ENCODE results near the gene TMEM95. TPM values are rescaled to one million over a fixed set of nuclear protein-coding genes. Genes with fewer than 3 reads are reported as not detected.

TMEM95 gene, protein sequence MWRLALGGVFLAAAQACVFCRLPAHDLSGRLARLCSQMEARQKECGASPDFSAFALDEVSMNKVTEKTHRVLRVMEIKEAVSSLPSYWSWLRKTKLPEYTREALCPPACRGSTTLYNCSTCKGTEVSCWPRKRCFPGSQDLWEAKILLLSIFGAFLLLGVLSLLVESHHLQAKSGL
- not detected in 3 replicates for total RNA-seq
- long read RNA-seq: 0 reads

DNA sequence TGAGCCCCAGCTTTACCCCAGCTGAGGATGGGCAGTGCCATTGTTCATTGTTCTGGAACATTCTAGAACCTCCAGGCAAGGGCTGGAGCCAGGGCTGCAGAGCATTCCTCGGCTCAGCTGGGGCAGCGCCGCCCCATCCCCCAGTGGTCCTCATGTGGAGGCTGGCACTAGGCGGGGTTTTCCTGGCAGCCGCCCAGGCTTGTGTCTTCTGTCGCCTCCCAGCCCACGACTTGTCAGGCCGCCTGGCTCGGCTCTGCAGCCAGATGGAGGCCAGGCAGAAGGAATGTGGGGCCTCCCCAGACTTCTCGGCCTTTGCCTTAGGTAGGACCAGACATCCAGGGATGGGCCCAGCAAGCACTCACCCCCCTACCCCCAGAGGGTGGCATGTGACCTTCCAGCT lies at the start of gene TMEM95:
TMEM95 (plus strand) TSS at position 104 of the 400 bp plus-strand sequence; CDS start at position 153, 49 bp downstream.
- peak within 1 kb of the TSS; percentile 77 for H3K27ac Mint-ChIP-seq (ENCODE audit: unreplicated experiment)
- no peak for DNase-seq (ENCODE audit: low spot score)
- peak within 1 kb of the TSS; percentile 87 for H3K4me3 Mint-ChIP-seq (ENCODE audit: unreplicated experiment)
- TF ChIP-seq, protein P1, sequence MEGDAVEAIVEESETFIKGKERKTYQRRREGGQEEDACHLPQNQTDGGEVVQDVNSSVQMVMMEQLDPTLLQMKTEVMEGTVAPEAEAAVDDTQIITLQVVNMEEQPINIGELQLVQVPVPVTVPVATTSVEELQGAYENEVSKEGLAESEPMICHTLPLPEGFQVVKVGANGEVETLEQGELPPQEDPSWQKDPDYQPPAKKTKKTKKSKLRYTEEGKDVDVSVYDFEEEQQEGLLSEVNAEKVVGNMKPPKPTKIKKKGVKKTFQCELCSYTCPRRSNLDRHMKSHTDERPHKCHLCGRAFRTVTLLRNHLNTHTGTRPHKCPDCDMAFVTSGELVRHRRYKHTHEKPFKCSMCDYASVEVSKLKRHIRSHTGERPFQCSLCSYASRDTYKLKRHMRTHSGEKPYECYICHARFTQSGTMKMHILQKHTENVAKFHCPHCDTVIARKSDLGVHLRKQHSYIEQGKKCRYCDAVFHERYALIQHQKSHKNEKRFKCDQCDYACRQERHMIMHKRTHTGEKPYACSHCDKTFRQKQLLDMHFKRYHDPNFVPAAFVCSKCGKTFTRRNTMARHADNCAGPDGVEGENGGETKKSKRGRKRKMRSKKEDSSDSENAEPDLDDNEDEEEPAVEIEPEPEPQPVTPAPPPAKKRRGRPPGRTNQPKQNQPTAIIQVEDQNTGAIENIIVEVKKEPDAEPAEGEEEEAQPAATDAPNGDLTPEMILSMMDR (IDR thresholded peaks at IDR 0.05): no peak
- no peaks in the 10 kb centered on the region for H3K36me3 Mint-ChIP-seq (ENCODE audit: low read depth)
- H3K4me1 Mint-ChIP-seq (ENCODE audit: low read depth): peaks cover 32% of the 10 kb centered on the region
- H3K9me3 Mint-ChIP-seq (ENCODE audit: low read depth): no peaks in the 10 kb centered on the region
- no peaks in the 10 kb centered on the region for H3K27me3 Mint-ChIP-seq (ENCODE audit: low read depth)

DNA sequence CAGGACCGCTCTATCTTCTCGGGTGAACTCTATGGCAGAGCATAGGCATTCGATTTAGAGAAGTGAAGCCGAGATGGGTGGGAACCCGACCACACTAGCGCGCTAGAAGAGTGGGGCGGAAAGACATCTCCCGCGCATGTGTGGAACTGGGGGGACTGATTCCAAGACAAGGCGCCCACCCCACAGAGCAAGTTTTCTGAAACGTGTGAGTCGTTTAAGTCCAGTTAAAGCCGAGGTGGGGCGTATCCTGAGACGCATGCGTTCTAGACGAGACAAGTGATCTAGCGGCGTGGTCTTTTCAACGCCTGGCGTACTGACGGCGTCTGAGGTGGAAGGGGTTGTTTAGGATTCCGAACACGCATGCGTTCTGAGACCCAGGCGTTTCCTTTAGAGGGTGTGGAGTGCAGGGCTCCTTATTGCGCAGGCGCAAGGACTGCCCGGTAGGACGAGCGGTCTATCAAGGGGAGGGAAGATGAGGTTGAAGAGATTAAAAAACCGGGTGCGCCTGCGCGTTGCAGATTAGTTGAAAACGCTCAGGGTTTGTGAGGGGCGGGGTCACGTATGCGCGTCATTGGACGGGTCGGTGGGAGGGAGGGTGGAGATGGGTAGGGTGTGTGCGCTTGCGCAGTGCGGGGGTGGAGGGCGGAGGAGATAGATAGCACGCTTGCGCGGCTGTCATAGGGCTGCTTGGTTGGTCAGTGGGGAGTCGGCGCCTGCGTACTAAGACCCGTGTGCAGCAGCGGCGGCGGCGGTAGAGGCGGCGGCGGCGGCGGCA lies 47.9 kb upstream of the TMEM95 start, which contains the start of gene EIF5A:
EIF5A (plus strand) TSS at position 718 of the 775 bp plus-strand sequence. CDS start 2,008 bp downstream, outside the sequence.
- peak within 1 kb of the TSS; percentile 85 for H3K4me3 Mint-ChIP-seq (ENCODE audit: unreplicated experiment)
- no peaks in the 10 kb centered on the region for H3K27me3 Mint-ChIP-seq (ENCODE audit: low read depth)
- peak; percentile 100 for DNase-seq (ENCODE audit: low spot score)
- peaks cover 27% of the 10 kb centered on the region for H3K4me1 Mint-ChIP-seq (ENCODE audit: low read depth)
- TF ChIP-seq, protein P1 (IDR thresholded peaks at IDR 0.05): no peak
- peaks cover 24% of the 10 kb centered on the region for H3K36me3 Mint-ChIP-seq (ENCODE audit: low read depth)
- H3K27ac Mint-ChIP-seq (ENCODE audit: unreplicated experiment): peak within 1 kb of the TSS; percentile 95
- H3K9me3 Mint-ChIP-seq (ENCODE audit: low read depth): no peaks in the 10 kb centered on the region

DNA sequence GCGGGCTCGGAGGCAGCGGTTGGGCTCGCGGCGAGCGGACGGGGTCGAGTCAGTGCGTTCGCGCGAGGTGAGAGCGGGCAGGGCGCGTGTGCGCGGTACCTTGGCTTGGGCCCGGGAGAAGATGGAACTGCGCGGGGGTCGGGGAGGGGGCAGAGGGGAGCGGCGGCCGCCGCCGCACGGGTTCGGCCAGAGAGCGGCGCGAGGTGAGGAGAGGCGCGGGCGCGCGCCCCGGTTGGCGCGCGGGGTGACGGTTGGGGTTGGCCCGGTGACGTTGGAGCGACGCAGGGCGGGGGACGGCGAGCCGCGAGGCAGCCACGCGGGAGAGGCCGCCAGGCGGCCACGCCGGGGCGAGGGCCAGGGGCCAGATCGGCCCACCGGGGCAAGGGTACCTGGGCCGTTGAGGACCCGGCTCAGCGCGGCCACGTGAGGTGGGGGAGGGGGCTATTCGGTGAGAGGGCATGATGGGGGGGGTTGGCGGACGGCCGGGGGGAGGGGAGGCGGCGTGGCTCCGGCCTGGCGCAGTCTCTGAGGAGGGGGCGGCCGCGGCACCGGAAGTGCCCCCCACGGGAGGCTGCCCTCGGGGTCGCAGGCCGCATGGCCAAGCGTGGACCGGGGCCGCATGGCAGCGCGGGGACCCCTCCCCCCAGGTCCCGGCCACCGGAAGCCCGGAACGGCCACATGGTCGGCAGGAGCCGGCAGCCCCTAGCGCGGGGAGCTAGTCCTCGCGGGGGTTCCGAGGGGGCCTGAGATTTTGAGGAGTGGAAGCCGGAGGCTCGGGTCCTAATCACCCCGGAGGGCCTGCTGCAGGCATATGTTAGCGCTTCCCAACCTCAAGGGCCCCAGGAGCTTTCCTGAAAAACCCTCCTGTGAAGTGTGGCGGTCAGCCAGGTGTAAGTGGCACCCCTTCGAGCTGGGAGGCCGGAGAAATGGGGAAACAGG lies 47.0 kb upstream of the TMEM95 start:
- TF ChIP-seq, protein P1 (IDR thresholded peaks at IDR 0.05): peak; percentile 36
- Mint-ChIP-seq H3K36me3 (ENCODE audit: low read depth) (peaks cover 30% of the 10 kb centered on the region), H3K9me3 (ENCODE audit: low read depth) (no peaks in the 10 kb centered on the region), H3K4me3 (ENCODE audit: unreplicated experiment) (peak overlapping the region; percentile 85), H3K27ac (ENCODE audit: unreplicated experiment) (peak overlapping the region; percentile 95), H3K4me1 (ENCODE audit: low read depth) (peaks cover 34% of the 10 kb centered on the region), H3K27me3 (ENCODE audit: low read depth) (no peaks in the 10 kb centered on the region)
- DNase-seq (ENCODE audit: low spot score): no peak

DNA sequence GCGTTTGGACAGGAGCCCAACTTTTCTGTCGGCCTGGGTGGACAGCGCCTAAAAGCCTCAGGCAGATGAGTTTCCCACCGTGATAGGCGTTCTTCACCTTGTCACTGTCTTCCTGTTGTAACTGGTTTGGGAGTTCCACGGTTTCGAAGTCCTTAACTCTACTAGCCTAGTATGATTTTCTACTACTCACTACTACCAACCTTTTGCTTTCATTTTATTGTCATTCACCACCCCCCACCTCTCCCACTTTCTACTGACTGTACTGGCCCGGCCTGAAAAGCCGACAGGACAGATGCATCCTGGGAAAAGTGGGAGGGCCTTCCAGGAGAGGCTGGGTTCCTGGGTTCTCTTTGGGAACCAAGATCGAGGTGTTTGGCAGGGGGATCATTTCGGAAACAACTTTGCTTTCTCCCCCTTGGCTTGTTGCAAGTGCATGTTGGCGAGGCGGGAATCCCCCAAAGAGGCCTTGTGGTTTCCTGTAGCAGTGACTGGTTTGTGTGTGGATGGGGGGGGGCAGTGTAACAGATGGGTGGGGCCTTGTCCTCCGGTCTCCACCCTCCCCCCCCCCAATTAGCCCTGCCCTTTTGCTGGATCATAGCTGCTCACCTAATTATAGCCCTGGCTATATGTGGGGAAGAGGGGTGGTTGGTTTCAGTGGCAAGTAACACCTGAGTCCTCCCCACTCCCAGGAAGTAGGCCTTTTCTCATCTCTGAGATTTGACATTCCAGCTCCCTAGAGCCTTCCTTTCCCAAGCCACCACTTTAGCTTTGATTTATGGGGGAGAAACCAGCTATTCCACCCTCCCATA lies 46.1 kb upstream of the TMEM95 start:
- TF ChIP-seq, protein P1 (IDR thresholded peaks at IDR 0.05): no peak
- DNase-seq (ENCODE audit: low spot score): no peak
- Mint-ChIP-seq H3K36me3 (ENCODE audit: low read depth) (peaks cover 35% of the 10 kb centered on the region), H3K27ac (ENCODE audit: unreplicated experiment) (peak overlapping the region; percentile 92), H3K4me3 (ENCODE audit: unreplicated experiment) (peak overlapping the region; percentile 85), H3K27me3 (ENCODE audit: low read depth) (no peaks in the 10 kb centered on the region), H3K9me3 (ENCODE audit: low read depth) (no peaks in the 10 kb centered on the region), H3K4me1 (ENCODE audit: low read depth) (peaks cover 43% of the 10 kb centered on the region)

Data from chondrocyte (in vitro differentiated cells).